ENCODE measurements around the gene DAPP1. TPM values are rescaled to one million over a fixed set of nuclear protein-coding genes. Genes with fewer than 3 reads are reported as not detected.

Gene DAPP1
- total RNA-seq, 6 donors from 2014 or later, result 5.6 to 14.5 (median 10.6) TPM

DNA sequence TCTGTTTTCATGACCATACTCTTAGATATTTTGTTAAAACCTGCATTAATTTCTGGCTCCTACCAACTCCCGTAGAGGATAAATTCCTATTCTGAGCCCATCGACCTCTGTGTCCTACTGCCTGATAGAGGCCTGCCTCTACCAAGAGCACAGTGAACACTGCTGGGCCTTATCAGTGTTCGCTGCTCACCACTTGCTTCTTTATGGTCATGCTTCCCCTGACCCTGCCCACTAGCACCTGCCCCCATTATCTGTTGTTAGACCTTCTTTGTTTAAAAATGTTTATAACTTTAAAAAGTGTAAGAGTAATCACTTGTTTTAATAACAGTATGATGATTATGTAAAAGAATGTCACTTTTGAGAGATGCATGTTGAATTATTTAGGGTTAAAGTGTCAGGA lies 6.1 kb downstream of the DAPP1 start:
- no peaks in the 10 kb centered on the region for H3K27me3 ChIP-seq
- peaks cover 0 to 8% (median 0%) of the 10 kb centered on the region in 4 donors for H3K4me1 ChIP-seq
- no peaks in the 10 kb centered on the region for H3K9me3 ChIP-seq
- no peaks in the 10 kb centered on the region for H3K36me3 ChIP-seq
- no peak overlapping the region for H3K27ac ChIP-seq
- H3K4me3 ChIP-seq, result no peak overlapping the region
- TF ChIP-seq EP300 (IDR thresholded peaks at IDR 0.05) (no peak), POLR2AphosphoS5 (IDR thresholded peaks at IDR 0.05) (no peak), POLR2A (IDR thresholded peaks at IDR 0.05) (no peak)
- TF ChIP-seq, protein P1, sequence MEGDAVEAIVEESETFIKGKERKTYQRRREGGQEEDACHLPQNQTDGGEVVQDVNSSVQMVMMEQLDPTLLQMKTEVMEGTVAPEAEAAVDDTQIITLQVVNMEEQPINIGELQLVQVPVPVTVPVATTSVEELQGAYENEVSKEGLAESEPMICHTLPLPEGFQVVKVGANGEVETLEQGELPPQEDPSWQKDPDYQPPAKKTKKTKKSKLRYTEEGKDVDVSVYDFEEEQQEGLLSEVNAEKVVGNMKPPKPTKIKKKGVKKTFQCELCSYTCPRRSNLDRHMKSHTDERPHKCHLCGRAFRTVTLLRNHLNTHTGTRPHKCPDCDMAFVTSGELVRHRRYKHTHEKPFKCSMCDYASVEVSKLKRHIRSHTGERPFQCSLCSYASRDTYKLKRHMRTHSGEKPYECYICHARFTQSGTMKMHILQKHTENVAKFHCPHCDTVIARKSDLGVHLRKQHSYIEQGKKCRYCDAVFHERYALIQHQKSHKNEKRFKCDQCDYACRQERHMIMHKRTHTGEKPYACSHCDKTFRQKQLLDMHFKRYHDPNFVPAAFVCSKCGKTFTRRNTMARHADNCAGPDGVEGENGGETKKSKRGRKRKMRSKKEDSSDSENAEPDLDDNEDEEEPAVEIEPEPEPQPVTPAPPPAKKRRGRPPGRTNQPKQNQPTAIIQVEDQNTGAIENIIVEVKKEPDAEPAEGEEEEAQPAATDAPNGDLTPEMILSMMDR (IDR thresholded peaks at IDR 0.05), result no peak
- ATAC-seq (ENCODE audit: low FRiP score in 2 of 2) (no peak), DNase-seq (no peak)
- 92 to 97% methylated on average over 3 of the region's 3 CpGs for WGBS, 2 donors

DNA sequence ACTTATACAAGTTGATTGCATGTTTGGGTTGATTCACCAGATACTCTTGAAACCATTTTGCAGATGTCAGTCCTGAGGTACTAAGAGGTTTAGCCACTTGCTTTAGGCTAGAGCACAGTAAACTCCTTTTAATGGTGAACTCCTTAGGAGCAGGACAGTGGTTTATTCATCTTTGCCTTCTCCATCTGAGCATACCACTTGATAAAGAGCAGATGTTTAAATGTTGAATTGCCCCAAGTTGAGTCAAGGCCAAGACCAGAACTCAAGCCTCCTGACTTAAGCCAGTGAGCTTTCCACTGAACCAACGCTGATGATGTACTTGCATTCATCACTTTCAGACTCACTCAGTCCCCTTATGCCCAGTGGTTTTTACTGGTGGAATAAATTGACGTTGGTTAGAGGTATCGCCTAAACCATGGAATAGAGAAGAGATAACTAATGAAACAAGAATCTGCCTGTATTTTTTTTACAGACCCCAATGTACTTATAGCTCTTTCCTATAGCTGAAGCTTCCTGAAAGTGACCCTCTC lies 7.5 kb downstream of the DAPP1 start:
- no peak for DNase-seq
- no peak for ATAC-seq (ENCODE audit: low FRiP score in 2 of 2)
- TF ChIP-seq POLR2A (IDR thresholded peaks at IDR 0.05) (no peak), EP300 (IDR thresholded peaks at IDR 0.05) (no peak), POLR2AphosphoS5 (IDR thresholded peaks at IDR 0.05) (no peak)
- TF ChIP-seq, protein P1 (IDR thresholded peaks at IDR 0.05), result no peak
- Histone ChIP-seq H3K4me1 (no peaks in the 10 kb centered on the region), H3K36me3 (no peaks in the 10 kb centered on the region), H3K27me3 (no peaks in the 10 kb centered on the region), H3K9me3 (no peaks in the 10 kb centered on the region), H3K27ac (no peak overlapping the region), H3K4me3 (no peak overlapping the region)
- 91 to 100% methylated on average over 3 of the region's 3 CpGs for WGBS, 2 donors

DNA sequence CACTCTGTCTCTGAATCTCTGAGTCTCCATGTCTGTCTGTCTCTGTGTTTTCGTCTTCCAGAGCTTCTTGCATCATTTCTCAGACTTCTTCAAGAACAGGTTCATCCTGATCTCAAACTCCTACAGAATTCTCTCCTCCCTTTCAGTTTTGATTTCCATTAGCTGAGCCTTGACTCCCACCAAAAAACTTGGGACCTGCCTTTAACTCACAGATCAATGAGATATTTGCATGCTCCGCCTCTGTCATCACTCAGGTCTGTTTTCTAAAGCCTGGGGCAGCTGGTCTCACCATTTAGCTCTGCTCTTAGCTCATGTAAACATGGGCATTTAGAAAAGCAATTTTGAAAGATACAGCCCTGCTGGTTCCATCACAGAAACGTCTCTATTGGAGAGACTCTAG lies 8.6 kb downstream of the DAPP1 start:
- TF ChIP-seq POLR2AphosphoS5 (IDR thresholded peaks at IDR 0.05) (no peak), EP300 (IDR thresholded peaks at IDR 0.05) (no peak), POLR2A (IDR thresholded peaks at IDR 0.05) (no peak)
- TF ChIP-seq, protein P1 (IDR thresholded peaks at IDR 0.05), result no peak
- ATAC-seq (ENCODE audit: low FRiP score in 2 of 2), result no peak

DNA sequence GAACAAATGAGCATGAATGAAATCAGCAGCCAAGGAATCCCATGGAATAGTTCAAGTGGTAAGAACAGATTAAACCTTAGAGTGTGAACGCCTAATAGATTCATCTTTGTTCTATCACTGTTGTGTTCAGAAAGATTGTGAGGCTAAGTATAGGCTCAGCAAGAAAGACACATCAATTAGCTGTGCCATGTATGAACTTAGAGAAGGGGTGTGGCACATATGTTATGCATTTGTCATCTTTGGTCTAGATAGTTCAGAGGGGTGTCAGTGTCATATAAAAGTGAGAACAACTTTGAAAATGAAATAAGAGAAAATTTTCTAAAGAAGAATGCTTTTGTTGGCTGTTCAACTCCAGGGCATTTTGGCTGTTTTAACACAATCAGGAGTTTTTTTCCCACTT lies 9.4 kb downstream of the DAPP1 start:
- DNase-seq, result no peak
- no peak overlapping the region for H3K27ac ChIP-seq
- ATAC-seq (ENCODE audit: low FRiP score in 2 of 2), result no peak
- no peak overlapping the region for H3K4me3 ChIP-seq
- no peaks in the 10 kb centered on the region for H3K27me3 ChIP-seq
- no peaks in the 10 kb centered on the region for H3K36me3 ChIP-seq
- no peaks in the 10 kb centered on the region for H3K4me1 ChIP-seq
- WGBS, 2 donors, result 77 to 96% methylated on average over 1 of the region's 1 CpG
- TF ChIP-seq, protein P1 (IDR thresholded peaks at IDR 0.05), result no peak
- TF ChIP-seq EP300 (IDR thresholded peaks at IDR 0.05) (no peak), POLR2A (IDR thresholded peaks at IDR 0.05) (no peak), POLR2AphosphoS5 (IDR thresholded peaks at IDR 0.05) (no peak)
- H3K9me3 ChIP-seq, result no peaks in the 10 kb centered on the region

More for the DNA sequence above, 8.6 kb downstream of the DAPP1 start:
- Histone ChIP-seq H3K36me3 (no peaks in the 10 kb centered on the region), H3K9me3 (no peaks in the 10 kb centered on the region), H3K4me1 (no peaks in the 10 kb centered on the region), H3K27me3 (no peaks in the 10 kb centered on the region), H3K27ac (no peak overlapping the region), H3K4me3 (no peak overlapping the region)
- WGBS, 2 donors, result 80 to 88% methylated on average over 3 of the region's 3 CpGs
- no peak for DNase-seq

DNA sequence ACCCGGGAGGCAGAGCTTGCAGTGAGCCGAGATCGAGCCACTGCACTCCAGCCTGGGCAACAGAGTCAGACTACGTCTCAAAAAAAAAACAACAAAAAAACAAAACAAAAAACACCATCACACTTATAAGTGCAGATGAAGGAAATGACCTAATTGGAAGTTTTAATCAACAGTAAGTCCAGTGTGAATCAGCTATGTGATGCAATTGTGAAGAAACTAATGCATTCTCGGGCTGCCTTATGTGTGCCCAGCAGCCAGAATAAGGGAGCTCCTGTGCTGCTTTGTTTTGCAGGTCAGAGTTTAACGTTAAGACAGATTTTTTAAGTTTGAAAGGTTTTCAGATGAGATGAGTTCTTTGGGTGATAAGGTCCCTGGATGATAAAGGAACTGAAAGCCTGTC lies 10.8 kb downstream of the DAPP1 start:
- no peaks in the 10 kb centered on the region for H3K4me1 ChIP-seq
- no peaks in the 10 kb centered on the region for H3K27me3 ChIP-seq
- no peaks in the 10 kb centered on the region for H3K9me3 ChIP-seq
- H3K27ac ChIP-seq, result no peak overlapping the region
- no peak overlapping the region for H3K4me3 ChIP-seq
- TF ChIP-seq, protein P1 (IDR thresholded peaks at IDR 0.05), result no peak
- TF ChIP-seq EP300 (IDR thresholded peaks at IDR 0.05) (no peak), POLR2AphosphoS5 (IDR thresholded peaks at IDR 0.05) (no peak), POLR2A (IDR thresholded peaks at IDR 0.05) (no peak)
- ATAC-seq (ENCODE audit: low FRiP score in 2 of 2) (no peak), DNase-seq (no peak)
- WGBS, 2 donors, result 82 to 91% methylated on average over 6 of the region's 6 CpGs
- no peaks in the 10 kb centered on the region for H3K36me3 ChIP-seq
